Immature natural killer cell (primary cell): ENCODE data around the gene SF3B1. TPM values are rescaled to one million over a fixed set of nuclear protein-coding genes. Genes with fewer than 3 reads are reported as not detected.
"Not testable (repeated sequence)": the region's sequence is repeated elsewhere in the genome, so short reads cannot be mapped to it uniquely, and the experiment has no call there.

Experiments
- DNase-seq, 3 donors: peaks; one replicate each; pipeline ENCODE4 v3.0.0; 2022; ENCODE audit warnings: mixed read lengths in 1 of 3
- H3K27ac Mint-ChIP-seq, 6 donors: one replicate each; pipeline ENCODE4 v1.8.0; 2020; ENCODE audit warnings: mixed read lengths in 6 of 6, mild to moderate bottlenecking in 5 of 6, inconsistent platforms in 4 of 6, moderate library complexity in 3 of 6
- H3K27me3 Mint-ChIP-seq, 3 donors: one replicate each; pipeline ENCODE4 v1.8.0; 2020 to 2021; ENCODE audit warnings: low read depth in 3 of 3, mild to moderate bottlenecking in 3 of 3, mixed read lengths in 3 of 3, moderate library complexity in 3 of 3, inconsistent platforms in 1 of 3
- H3K36me3 Mint-ChIP-seq, 3 donors: one replicate each; pipeline ENCODE4 v1.8.0; 2020; ENCODE audit warnings: mixed read lengths in 3 of 3, inconsistent platforms in 2 of 3, mild to moderate bottlenecking in 2 of 3
- H3K4me1 Mint-ChIP-seq, 2 donors: one replicate each; pipeline ENCODE4 v1.8.0; 2020; ENCODE audit warnings: inconsistent platforms in 2 of 2, mild to moderate bottlenecking in 2 of 2, mixed read lengths in 2 of 2, moderate library complexity in 1 of 2
- H3K4me3 Mint-ChIP-seq, 5 donors: one replicate each; pipeline ENCODE4 v1.8.0; 2020; ENCODE audit warnings: mild to moderate bottlenecking in 5 of 5, mixed read lengths in 5 of 5, inconsistent platforms in 3 of 5, moderate library complexity in 3 of 5
- H3K9me3 Mint-ChIP-seq, 6 donors: one replicate each; pipeline ENCODE4 v1.8.0; 2020; ENCODE audit warnings: mild to moderate bottlenecking in 6 of 6, mixed read lengths in 6 of 6, inconsistent platforms in 4 of 6, moderate library complexity in 3 of 6
- polyA plus RNA-seq, 3 donors: library from polyadenylated mRNA; unstranded; fragments of 300-500 nt; fragmentation: Illumina TruSeq; gene quantifications; one replicate each; pipeline ENCODE4 v1.2.3, GENCODE V29; 2021

Gene SF3B1
- polyA plus RNA-seq, 3 donors from 2014 or later: 123 to 165 (median 133) TPM

GRCh38 chr2:197386242-197386641, 48.6 kb downstream of the SF3B1 start:
- no peaks in the 10 kb centered on the region for H3K9me3 Mint-ChIP-seq
- no peak overlapping the region for H3K27ac Mint-ChIP-seq
- H3K4me3 Mint-ChIP-seq: no peak overlapping the region
- H3K4me1 Mint-ChIP-seq: no peaks in the 10 kb centered on the region
- H3K36me3 Mint-ChIP-seq: no peaks in the 10 kb centered on the region
- no peak for DNase-seq
- H3K27me3 Mint-ChIP-seq: peaks cover 0 to 2% (median 0%) of the 10 kb centered on the region in 3 donors

DNA sequence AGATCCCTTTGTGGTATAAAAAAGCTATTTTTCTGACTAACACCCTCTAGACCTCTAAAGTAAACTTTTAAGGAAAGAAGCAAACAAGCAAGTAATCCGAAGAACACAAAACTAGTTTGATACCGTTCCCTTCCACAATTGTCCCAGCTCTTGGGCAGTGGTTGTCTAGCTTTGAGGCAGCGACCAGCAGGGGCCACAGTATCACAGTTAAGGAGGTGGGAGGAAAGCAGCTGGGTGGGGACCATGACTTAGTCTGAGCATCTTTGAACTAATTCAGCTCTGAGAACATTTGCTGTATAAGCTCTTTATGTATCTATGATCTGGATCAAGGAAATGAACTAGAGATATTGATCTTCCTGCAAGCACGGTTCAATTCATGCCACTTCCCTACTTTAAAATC, 51.0 kb downstream of the SF3B1 start:
- Mint-ChIP-seq H3K36me3 (no peaks in the 10 kb centered on the region), H3K27ac (no peak overlapping the region), H3K9me3 (no peaks in the 10 kb centered on the region), H3K4me1 (no peaks in the 10 kb centered on the region), H3K4me3 (no peak overlapping the region), H3K27me3 (peaks cover 0 to 2% (median 0%) of the 10 kb centered on the region in 3 donors)
- DNase-seq: no peak

DNA sequence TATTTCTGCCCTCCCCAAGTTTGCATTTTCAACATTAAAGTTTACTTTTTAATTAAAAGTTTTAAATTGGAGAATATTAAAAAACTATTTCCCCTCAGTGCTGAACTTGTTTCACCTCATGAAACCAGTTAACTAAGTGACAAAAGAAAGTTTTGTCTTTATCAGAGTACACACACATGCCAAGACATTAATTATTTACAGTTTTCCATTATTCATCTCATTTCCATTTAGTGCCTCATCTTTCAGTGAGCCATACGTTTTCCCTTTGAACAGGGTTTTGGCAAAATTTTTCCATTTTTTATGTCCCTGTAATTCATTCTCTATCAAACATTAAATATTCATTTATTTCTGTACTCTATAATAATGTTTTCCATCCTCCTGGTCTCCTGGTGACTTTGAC, 53.2 kb downstream of the SF3B1 start:
- Mint-ChIP-seq H3K27ac (no peak overlapping the region), H3K27me3 (peaks cover 0 to 2% (median 0%) of the 10 kb centered on the region in 3 donors), H3K4me3 (no peak overlapping the region), H3K4me1 (peaks cover 0 to 6% of the 10 kb centered on the region in 2 donors), H3K36me3 (no peaks in the 10 kb centered on the region), H3K9me3 (no peaks in the 10 kb centered on the region)
- no peak for DNase-seq

DNA sequence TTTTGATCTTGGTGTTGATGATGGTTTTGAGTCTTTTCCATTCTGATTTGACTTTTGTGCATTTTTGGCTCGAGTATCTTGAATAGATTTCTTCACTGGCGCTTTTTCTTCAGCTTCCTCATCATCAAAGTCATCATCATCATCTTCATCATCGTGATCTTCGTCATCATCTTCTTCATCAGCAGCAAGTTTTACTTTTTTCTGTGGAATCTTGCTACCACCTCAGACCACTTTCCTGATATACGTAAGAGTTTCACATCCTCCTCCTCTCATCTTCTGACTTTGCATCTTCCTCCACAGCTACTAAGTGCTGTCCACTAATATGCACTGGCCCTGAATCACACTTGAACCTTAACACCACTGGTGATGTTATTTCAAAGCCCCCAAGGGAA, 54.9 kb downstream of the SF3B1 start:
- H3K9me3 Mint-ChIP-seq, H3K27ac Mint-ChIP-seq, H3K4me3 Mint-ChIP-seq, DNase-seq, H3K4me1 Mint-ChIP-seq, H3K36me3 Mint-ChIP-seq, H3K27me3 Mint-ChIP-seq: not testable (repeated sequence)

- not testable (repeated sequence) for H3K4me3 Mint-ChIP-seq, H3K27ac Mint-ChIP-seq, H3K36me3 Mint-ChIP-seq, H3K9me3 Mint-ChIP-seq, H3K4me1 Mint-ChIP-seq, DNase-seq, H3K27me3 Mint-ChIP-seq
Measured at GRCh38 chr2:197379308-197379917, 55.4 kb downstream of the SF3B1 start.

- no peaks in the 10 kb centered on the region for H3K9me3 Mint-ChIP-seq
- no peak overlapping the region for H3K4me3 Mint-ChIP-seq
- peaks cover 0 to 6% of the 10 kb centered on the region in 2 donors for H3K4me1 Mint-ChIP-seq
- H3K27ac Mint-ChIP-seq: no peak overlapping the region
- H3K27me3 Mint-ChIP-seq: peaks cover 0 to 2% (median 0%) of the 10 kb centered on the region in 3 donors
- peak; percentile 54 to 61 (median 54) for DNase-seq
- H3K36me3 Mint-ChIP-seq: no peaks in the 10 kb centered on the region
Measured at GRCh38 chr2:197378494-197379307, 56.1 kb downstream of the SF3B1 start.

GRCh38 chr2:197378086-197378485, 56.7 kb downstream of the SF3B1 start:
- DNase-seq: no peak
- H3K4me3 Mint-ChIP-seq: no peak overlapping the region
- H3K9me3 Mint-ChIP-seq: no peaks in the 10 kb centered on the region
- H3K36me3 Mint-ChIP-seq: no peaks in the 10 kb centered on the region
- peaks cover 0 to 2% (median 0%) of the 10 kb centered on the region in 3 donors for H3K27me3 Mint-ChIP-seq
- H3K27ac Mint-ChIP-seq: no peak overlapping the region
- H3K4me1 Mint-ChIP-seq: peaks cover 0 to 6% of the 10 kb centered on the region in 2 donors

DNA sequence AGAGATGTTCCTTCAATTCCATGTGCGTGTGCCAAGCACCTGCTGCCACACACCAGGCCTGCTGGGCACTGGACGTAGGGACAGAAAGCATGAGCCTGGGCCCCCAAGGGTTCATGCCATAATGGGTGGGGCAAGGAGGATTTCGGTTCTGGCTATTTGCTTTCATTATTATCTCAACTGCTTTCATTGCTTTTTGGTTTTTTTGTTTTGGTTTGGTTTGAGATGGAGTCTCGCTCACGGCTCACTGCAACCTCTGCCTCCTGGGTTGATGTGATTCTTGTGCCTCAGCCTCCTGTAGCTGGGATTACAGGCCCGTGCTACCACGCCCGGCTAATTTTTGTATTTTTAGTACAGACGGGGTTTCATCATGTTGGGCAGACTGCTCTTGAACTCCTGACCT, 57.2 kb downstream of the SF3B1 start:
- DNase-seq: no peak
- Mint-ChIP-seq H3K4me1 (peaks cover 0 to 6% of the 10 kb centered on the region in 2 donors), H3K4me3 (no peak overlapping the region), H3K27me3 (peaks cover 0 to 2% (median 0%) of the 10 kb centered on the region in 3 donors), H3K9me3 (no peaks in the 10 kb centered on the region), H3K27ac (no peak overlapping the region), H3K36me3 (no peaks in the 10 kb centered on the region)

- no peak overlapping the region for H3K4me3 Mint-ChIP-seq
- H3K27ac Mint-ChIP-seq: no peak overlapping the region
- H3K36me3 Mint-ChIP-seq: no peaks in the 10 kb centered on the region
- H3K27me3 Mint-ChIP-seq: peaks cover 0 to 2% (median 1%) of the 10 kb centered on the region in 3 donors
- H3K4me1 Mint-ChIP-seq: peaks cover 10 to 12% of the 10 kb centered on the region in 2 donors
- DNase-seq: no peak
- H3K9me3 Mint-ChIP-seq: no peaks in the 10 kb centered on the region
Measured at GRCh38 chr2:197372592-197372991, 62.2 kb downstream of the SF3B1 start.

GRCh38 chr2:197370664-197371063, 64.2 kb downstream of the SF3B1 start:
- H3K27me3 Mint-ChIP-seq, H3K27ac Mint-ChIP-seq, H3K4me3 Mint-ChIP-seq, H3K36me3 Mint-ChIP-seq, DNase-seq, H3K9me3 Mint-ChIP-seq: not testable (repeated sequence)
- peaks cover 10 to 12% of the 10 kb centered on the region in 2 donors for H3K4me1 Mint-ChIP-seq

GRCh38 chr2:197369933-197370320, 64.9 kb downstream of the SF3B1 start:
- H3K36me3 Mint-ChIP-seq: no peaks in the 10 kb centered on the region
- H3K4me3 Mint-ChIP-seq: no peak overlapping the region
- H3K27ac Mint-ChIP-seq: peak overlapping the region in 1 of 6 donors; percentile 1
- no peak for DNase-seq
- peaks cover 10 to 12% of the 10 kb centered on the region in 2 donors for H3K4me1 Mint-ChIP-seq
- peaks cover 1 to 2% (median 2%) of the 10 kb centered on the region in 3 donors for H3K27me3 Mint-ChIP-seq
- H3K9me3 Mint-ChIP-seq: no peaks in the 10 kb centered on the region

DNA sequence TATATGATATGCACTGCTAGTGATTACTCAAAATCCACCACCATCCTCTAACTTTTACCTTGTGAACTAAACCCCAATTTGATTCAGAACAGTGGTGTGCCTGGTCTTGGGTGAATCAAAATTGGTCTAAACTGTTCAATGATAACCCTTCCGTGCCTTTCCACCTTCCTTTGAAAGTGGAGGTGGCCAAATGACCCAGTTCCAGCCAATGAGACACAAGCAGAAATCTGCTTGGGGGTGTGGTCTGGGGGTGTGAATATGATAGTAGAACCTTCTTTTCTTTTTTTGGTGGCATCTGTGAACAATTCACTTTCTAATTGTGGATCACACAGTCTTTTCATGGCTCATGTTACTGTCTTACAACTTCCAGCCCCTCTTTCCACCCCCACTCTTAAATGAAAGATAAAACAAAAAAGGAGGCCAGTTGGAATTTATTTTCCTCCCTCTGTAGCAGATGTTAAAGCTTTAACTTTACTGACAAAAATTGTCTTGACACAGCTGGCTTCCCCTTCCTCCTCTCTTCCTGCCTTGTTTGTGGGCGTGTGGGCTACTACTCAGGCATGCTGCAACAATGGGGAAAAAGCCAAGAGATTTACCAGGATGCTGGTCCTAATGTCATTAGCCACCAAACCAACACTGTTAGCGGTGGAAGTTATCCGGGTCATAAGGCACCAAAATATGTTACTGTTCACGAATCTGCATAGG, 65.4 kb downstream of the SF3B1 start:
- H3K36me3 Mint-ChIP-seq: no peaks in the 10 kb centered on the region
- peaks cover 10 to 12% of the 10 kb centered on the region in 2 donors for H3K4me1 Mint-ChIP-seq
- H3K27ac Mint-ChIP-seq: peak overlapping the region in 1 of 6 donors; percentile 22
- no peak overlapping the region for H3K4me3 Mint-ChIP-seq
- H3K27me3 Mint-ChIP-seq: peaks cover 1 to 2% (median 2%) of the 10 kb centered on the region in 3 donors
- H3K9me3 Mint-ChIP-seq: no peaks in the 10 kb centered on the region
- DNase-seq: no peak

GRCh38 chr2:197368412-197368811, 66.4 kb downstream of the SF3B1 start:
- Mint-ChIP-seq H3K4me1 (peaks cover 10 to 12% of the 10 kb centered on the region in 2 donors), H3K9me3 (no peaks in the 10 kb centered on the region), H3K4me3 (no peak overlapping the region), H3K27me3 (peaks cover 0 to 2% (median 1%) of the 10 kb centered on the region in 3 donors), H3K27ac (no peak overlapping the region), H3K36me3 (no peaks in the 10 kb centered on the region)
- no peak for DNase-seq

GRCh38 chr2:197363998-197364397, 70.8 kb downstream of the SF3B1 start:
- DNase-seq: no peak
- H3K36me3 Mint-ChIP-seq: no peaks in the 10 kb centered on the region
- no peak overlapping the region for H3K4me3 Mint-ChIP-seq
- no peak overlapping the region for H3K27ac Mint-ChIP-seq
- no peaks in the 10 kb centered on the region for H3K9me3 Mint-ChIP-seq
- peaks cover 0 to 2% (median 2%) of the 10 kb centered on the region in 3 donors for H3K27me3 Mint-ChIP-seq
- no peaks in the 10 kb centered on the region for H3K4me1 Mint-ChIP-seq
